CD4-positive, alpha-beta T cell treated with Interleukin-15 for 4 hours (primary cell): ENCODE results near the gene URB1.

Experiments
- DNase-seq: peaks from one replicate; pipeline ENCODE4 v3.0.0-alpha.2; 2020; ENCODE audit warnings: low spot score

Gene URB1

GRCh38 chr21:32346951-32347350 is 45.9 kb downstream of the URB1 start:
- no peak for DNase-seq

GRCh38 chr21:32340863-32341848 is 51.7 kb downstream of the URB1 start:
- no peak for DNase-seq

GRCh38 chr21:32338209-32338921 is 54.4 kb downstream of the URB1 start:
- no peak for DNase-seq

- DNase-seq: no peak
These were observed 55.6 kb downstream of the URB1 start for GRCh38 chr21:32337206-32337605.

- no peak for DNase-seq
These were observed 56.1 kb downstream of the URB1 start for GRCh38 chr21:32336711-32337110.

GRCh38 chr21:32335601-32336575 is 56.9 kb downstream of the URB1 start:
- DNase-seq: no peak

GRCh38 chr21:32334980-32335531 is 57.8 kb downstream of the URB1 start:
- DNase-seq: no peak

GRCh38 chr21:32333953-32334673 is 58.7 kb downstream of the URB1 start:
- no peak for DNase-seq

- DNase-seq: no peak
These were observed 60.3 kb downstream of the URB1 start for GRCh38 chr21:32332463-32332951.

- DNase-seq: no peak
These were observed 61.1 kb downstream of the URB1 start for GRCh38 chr21:32331444-32332305.

GRCh38 chr21:32330784-32331311 is 62.0 kb downstream of the URB1 start:
- DNase-seq: no peak

GRCh38 chr21:32329776-32330175 is 63.0 kb downstream of the URB1 start:
- no peak for DNase-seq

- no peak for DNase-seq
These were observed 63.5 kb downstream of the URB1 start for GRCh38 chr21:32329331-32329730.

- DNase-seq: no peak
These were observed 64.2 kb downstream of the URB1 start for GRCh38 chr21:32328595-32328994.

- no peak for DNase-seq
These were observed 67.1 kb downstream of the URB1 start for GRCh38 chr21:32325706-32326105.

- no peak for DNase-seq
These were observed 70.1 kb downstream of the URB1 start for GRCh38 chr21:32322676-32323075.

GRCh38 chr21:32322103-32322502 is 70.7 kb downstream of the URB1 start:
- no peak for DNase-seq

GRCh38 chr21:32321480-32321879 is 71.3 kb downstream of the URB1 start:
- DNase-seq: no peak

- DNase-seq: no peak
These were observed 72.1 kb downstream of the URB1 start for GRCh38 chr21:32320726-32321125.

GRCh38 chr21:32320059-32320458 is 72.8 kb downstream of the URB1 start:
- DNase-seq: no peak
